ENCODE data around the gene CCDC97.

DNA sequence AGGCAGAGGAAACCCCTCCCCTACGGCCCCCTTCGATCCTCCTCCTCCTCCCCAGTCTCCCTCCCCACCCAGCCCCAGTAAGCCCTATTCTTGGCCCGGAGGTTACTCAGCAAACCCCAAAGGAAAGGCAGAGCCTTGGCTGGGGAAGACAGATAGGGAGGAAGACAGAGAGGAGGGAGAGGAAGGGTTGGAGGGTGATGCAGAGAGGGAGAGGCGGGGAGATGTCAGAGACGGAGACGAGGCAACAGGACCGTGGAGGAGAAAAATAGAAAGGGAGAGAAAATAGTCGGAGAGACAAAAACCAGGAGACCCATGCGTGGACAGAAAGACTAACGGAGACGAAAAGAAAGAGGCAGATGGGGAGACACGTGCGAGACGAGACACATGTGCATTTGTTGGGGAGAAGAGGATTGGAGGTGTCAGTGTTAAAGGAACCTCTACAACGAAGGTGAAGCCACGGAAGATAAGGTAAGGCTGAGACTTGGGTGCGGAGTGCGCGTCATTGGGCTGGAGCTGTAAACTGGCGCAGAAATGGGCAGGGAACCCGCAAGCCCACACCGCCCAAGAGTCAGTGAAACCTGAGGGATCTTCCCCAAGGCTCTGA lies 40.9 kb downstream of the CCDC97 start:
- TF ChIP-seq TAF7 (optimal IDR thresholded peaks at IDR 0.05; ENCODE audit: borderline replicate concordance, low read depth, low read length) (no peak), JUN (IDR thresholded peaks at IDR 0.05; ENCODE audit: low read depth, low read length) (no peak), GABPA (IDR thresholded peaks at IDR 0.05; ENCODE audit: borderline replicate concordance, insufficient read depth, low read length) (no peak), EP300 (IDR thresholded peaks at IDR 0.05; ENCODE audit: borderline replicate concordance in 1 of 2, low read depth in 2 of 2, low read length in 2 of 2) (no peak), SP1 (IDR thresholded peaks at IDR 0.05; ENCODE audit: low read depth, low read length) (no peak)
- TF ChIP-seq, protein P1, sequence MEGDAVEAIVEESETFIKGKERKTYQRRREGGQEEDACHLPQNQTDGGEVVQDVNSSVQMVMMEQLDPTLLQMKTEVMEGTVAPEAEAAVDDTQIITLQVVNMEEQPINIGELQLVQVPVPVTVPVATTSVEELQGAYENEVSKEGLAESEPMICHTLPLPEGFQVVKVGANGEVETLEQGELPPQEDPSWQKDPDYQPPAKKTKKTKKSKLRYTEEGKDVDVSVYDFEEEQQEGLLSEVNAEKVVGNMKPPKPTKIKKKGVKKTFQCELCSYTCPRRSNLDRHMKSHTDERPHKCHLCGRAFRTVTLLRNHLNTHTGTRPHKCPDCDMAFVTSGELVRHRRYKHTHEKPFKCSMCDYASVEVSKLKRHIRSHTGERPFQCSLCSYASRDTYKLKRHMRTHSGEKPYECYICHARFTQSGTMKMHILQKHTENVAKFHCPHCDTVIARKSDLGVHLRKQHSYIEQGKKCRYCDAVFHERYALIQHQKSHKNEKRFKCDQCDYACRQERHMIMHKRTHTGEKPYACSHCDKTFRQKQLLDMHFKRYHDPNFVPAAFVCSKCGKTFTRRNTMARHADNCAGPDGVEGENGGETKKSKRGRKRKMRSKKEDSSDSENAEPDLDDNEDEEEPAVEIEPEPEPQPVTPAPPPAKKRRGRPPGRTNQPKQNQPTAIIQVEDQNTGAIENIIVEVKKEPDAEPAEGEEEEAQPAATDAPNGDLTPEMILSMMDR (IDR thresholded peaks at IDR 0.05; ENCODE audit: control extremely low read depth in 1 of 3, insufficient read depth in 1 of 3, low read depth in 1 of 3, low read length in 3 of 3) = no peak

All from H1 (cell line).